Mesothelial cell of epicardium (in vitro differentiated cells): ENCODE measurements around the gene KCNMB4. TPM values are rescaled to one million over a fixed set of nuclear protein-coding genes. Genes with fewer than 3 reads are reported as not detected.

Experiments used
- DNase-seq, 2 experiments: peaks; one replicate each; pipeline ENCODE4 v3.0.0; 2021; ENCODE audit warnings: low spot score in 2 of 2; ENCODE audit not compliant: unreplicated experiment in 2 of 2
- H3K27ac Mint-ChIP-seq: 2 replicates; pipeline ENCODE4 v1.8.0; 2021; ENCODE audit warnings: mixed read lengths
- H3K27me3 Mint-ChIP-seq: 2 replicates; pipeline ENCODE4 v1.8.0; 2021; ENCODE audit warnings: low read depth, mixed read lengths
- H3K36me3 Mint-ChIP-seq: 2 replicates; pipeline ENCODE4 v1.8.0; 2021; ENCODE audit warnings: mixed read lengths
- H3K4me1 Mint-ChIP-seq: 2 replicates; pipeline ENCODE4 v1.8.0; 2021; ENCODE audit warnings: mixed read lengths
- H3K4me3 Mint-ChIP-seq: 2 replicates; pipeline ENCODE4 v1.8.0; 2021; ENCODE audit warnings: mild to moderate bottlenecking, moderate library complexity, mixed read lengths
- H3K9me3 Mint-ChIP-seq: 2 replicates; pipeline ENCODE4 v1.8.0; 2021; ENCODE audit warnings: mixed read lengths
- CTCF ChIP-seq: fragments of 200-600 bp; sonication (generic); IDR thresholded peaks from one replicate; pipeline ENCODE4 v1.5.0; 2021; ENCODE audit warnings: antibody characterized with exemption; ENCODE audit not compliant: unreplicated experiment
- total RNA-seq: library from RNA; stranded (reverse); gene quantifications from 3 replicates; pipeline ENCODE4 v1.2.1, GENCODE V29; 2021

The KCNMB4 gene
- total RNA-seq, 1 donor from 2014 or later, result 14.1 TPM

GRCh38 chr12:70422631-70423030 lies 56.5 kb downstream of the KCNMB4 start:
- Mint-ChIP-seq H3K27me3 (no peaks in the 10 kb centered on the region), H3K36me3 (peaks cover 24% of the 10 kb centered on the region), H3K4me3 (no peak overlapping the region), H3K4me1 (peaks cover 2% of the 10 kb centered on the region), H3K9me3 (peaks cover 4% of the 10 kb centered on the region), H3K27ac (no peak overlapping the region)
- TF ChIP-seq CTCF, result no peak
- DNase-seq, result no peak

- no peak overlapping the region for H3K4me3 Mint-ChIP-seq
- H3K36me3 Mint-ChIP-seq, result peaks cover 20% of the 10 kb centered on the region
- TF ChIP-seq CTCF, result no peak
- no peak overlapping the region for H3K27ac Mint-ChIP-seq
- DNase-seq, result no peak
- no peaks in the 10 kb centered on the region for H3K9me3 Mint-ChIP-seq
- H3K4me1 Mint-ChIP-seq, result peaks cover 2% of the 10 kb centered on the region
- no peaks in the 10 kb centered on the region for H3K27me3 Mint-ChIP-seq
Measured at GRCh38 chr12:70426620-70427019, 60.5 kb downstream of the KCNMB4 start.

GRCh38 chr12:70427611-70428010 lies 61.5 kb downstream of the KCNMB4 start:
- H3K36me3 Mint-ChIP-seq, result peaks cover 20% of the 10 kb centered on the region
- H3K4me3 Mint-ChIP-seq, result no peak overlapping the region
- H3K4me1 Mint-ChIP-seq, result no peaks in the 10 kb centered on the region
- no peaks in the 10 kb centered on the region for H3K9me3 Mint-ChIP-seq
- H3K27ac Mint-ChIP-seq, result no peak overlapping the region
- H3K27me3 Mint-ChIP-seq, result no peaks in the 10 kb centered on the region
- TF ChIP-seq CTCF, result no peak
- no peak for DNase-seq

- H3K27ac Mint-ChIP-seq, result no peak overlapping the region
- H3K4me1 Mint-ChIP-seq, result no peaks in the 10 kb centered on the region
- H3K36me3 Mint-ChIP-seq, result peaks cover 31% of the 10 kb centered on the region
- H3K4me3 Mint-ChIP-seq, result no peak overlapping the region
- TF ChIP-seq CTCF, result no peak
- no peaks in the 10 kb centered on the region for H3K27me3 Mint-ChIP-seq
- H3K9me3 Mint-ChIP-seq, result peaks cover 5% of the 10 kb centered on the region
- DNase-seq, result no peak
Measured at GRCh38 chr12:70430400-70430799, 64.3 kb downstream of the KCNMB4 start.

- Mint-ChIP-seq H3K27me3 (no peaks in the 10 kb centered on the region), H3K36me3 (peaks cover 24% of the 10 kb centered on the region), H3K27ac (no peak overlapping the region), H3K4me3 (no peak overlapping the region), H3K9me3 (peaks cover 11% of the 10 kb centered on the region), H3K4me1 (no peaks in the 10 kb centered on the region)
- no peak for DNase-seq
- no peak for TF ChIP-seq CTCF
Measured at GRCh38 chr12:70436836-70437235, 70.7 kb downstream of the KCNMB4 start.

GRCh38 chr12:70443062-70443673 lies 77.1 kb downstream of the KCNMB4 start:
- Mint-ChIP-seq H3K27ac (no peak overlapping the region), H3K27me3 (no peaks in the 10 kb centered on the region), H3K9me3 (peaks cover 18% of the 10 kb centered on the region), H3K36me3 (peaks cover 3% of the 10 kb centered on the region), H3K4me1 (peaks cover 5% of the 10 kb centered on the region), H3K4me3 (no peak overlapping the region)
- DNase-seq, result no peak
- no peak for TF ChIP-seq CTCF
